Mammary epithelial cell (primary cell): ENCODE measurements around the gene FLT4.

Experiments used
- EZH2 ChIP-seq: IDR thresholded peaks from 2 replicates; pipeline ENCODE4 v1.6.1; 2012; ENCODE audit warnings: low read length, inconsistent platforms, borderline replicate concordance
- TF ChIP-seq, protein P1 (sequence below), 2 donors: IDR thresholded peaks in 1 of 2; conservative IDR thresholded peaks in 1 of 2; 2 replicates each; pipeline ENCODE4 v1.5.1; 2011 to 2012; ENCODE audit warnings: inconsistent platforms in 2 of 2, low read length in 2 of 2, mild to moderate bottlenecking in 2 of 2, control low read depth in 1 of 2, low read depth in 1 of 2; ENCODE audit not compliant: insufficient read depth in 1 of 2; ENCODE audit errors: extremely low read depth in 1 of 2

- TF ChIP-seq, protein P1, sequence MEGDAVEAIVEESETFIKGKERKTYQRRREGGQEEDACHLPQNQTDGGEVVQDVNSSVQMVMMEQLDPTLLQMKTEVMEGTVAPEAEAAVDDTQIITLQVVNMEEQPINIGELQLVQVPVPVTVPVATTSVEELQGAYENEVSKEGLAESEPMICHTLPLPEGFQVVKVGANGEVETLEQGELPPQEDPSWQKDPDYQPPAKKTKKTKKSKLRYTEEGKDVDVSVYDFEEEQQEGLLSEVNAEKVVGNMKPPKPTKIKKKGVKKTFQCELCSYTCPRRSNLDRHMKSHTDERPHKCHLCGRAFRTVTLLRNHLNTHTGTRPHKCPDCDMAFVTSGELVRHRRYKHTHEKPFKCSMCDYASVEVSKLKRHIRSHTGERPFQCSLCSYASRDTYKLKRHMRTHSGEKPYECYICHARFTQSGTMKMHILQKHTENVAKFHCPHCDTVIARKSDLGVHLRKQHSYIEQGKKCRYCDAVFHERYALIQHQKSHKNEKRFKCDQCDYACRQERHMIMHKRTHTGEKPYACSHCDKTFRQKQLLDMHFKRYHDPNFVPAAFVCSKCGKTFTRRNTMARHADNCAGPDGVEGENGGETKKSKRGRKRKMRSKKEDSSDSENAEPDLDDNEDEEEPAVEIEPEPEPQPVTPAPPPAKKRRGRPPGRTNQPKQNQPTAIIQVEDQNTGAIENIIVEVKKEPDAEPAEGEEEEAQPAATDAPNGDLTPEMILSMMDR (conservative IDR thresholded peaks at IDR 0.05 in 1 of 2, IDR thresholded peaks at IDR 0.05 in 1 of 2; ENCODE audit: extremely low read depth in 1 of 2, insufficient read depth in 1 of 2, low read depth in 1 of 2, low read length in 2 of 2), result no peak
- TF ChIP-seq EZH2, result no peak
Observed at GRCh38 chr5:180627386-180628120, 21.8 kb downstream of the FLT4 start.
